HCT116 (cell line): Measurements from ENCODE around the gene EMSY. TPM values are rescaled to one million over a fixed set of nuclear protein-coding genes. Genes with fewer than 3 reads are reported as not detected.

ENCODE experiments used
- ATAC-seq: fragments of 200-7000 bp; cut with Tn5 transposase; 2 replicates; pipeline ENCODE4 v1.9.1; 2020; ENCODE audit warnings: mild to moderate bottlenecking, moderate library complexity
- BruUV-seq: library from RNA; stranded (reverse); fragments of 400-500 nt; replicated peaks from 2 replicates; lab custom pipeline; 2021; lab: Mats Ljungman, UMichigan
- CTCF ChIA-PET: fragments of 300-600 bp; sonication (Branson Sonifier 250); formaldehyde crosslinking; loops from one replicate; lab custom pipeline; 2021; ENCODE audit warnings: antibody characterized with exemption; lab: Charles Lee
- POLR2A ChIA-PET: fragments of 300-600, 350-600 bp; sonication (Branson Sonifier 250); formaldehyde crosslinking; loops from one replicate; lab custom pipeline; 2021; ENCODE audit warnings: antibody characterized with exemption; lab: Charles Lee
- RAD21 ChIA-PET, 2 experiments: fragments of 300-600 bp; sonication (Branson Sonifier 250); formaldehyde crosslinking; loops; one replicate each; lab custom pipeline; 2023; ENCODE audit warnings: low total read pairs in 2 of 2; ENCODE audit not compliant: uncharacterized antibody in 2 of 2, unreplicated experiment in 2 of 2, low non-redundant PET in 1 of 2; lab: Charles Lee
- DNase-seq: peaks from one replicate; pipeline ENCODE4 v3.0.0-alpha.2; 2010; ENCODE audit warnings: low read depth, low spot score
- H2AFZ ChIP-seq: fragments of 200-600 bp; shearing (Covaris generic), sonication (generic); 2 replicates; pipeline ENCODE4 v1.6.1; 2017; ENCODE audit warnings: low read depth, mixed run types, mixed read lengths, antibody characterized with exemption, low read length; ENCODE audit not compliant: poor library complexity, severe bottlenecking
- H3K27ac ChIP-seq: 2 replicates; pipeline ENCODE4 v1.5.1; 2012; ENCODE audit warnings: low read depth, low read length
- H3K27me3 ChIP-seq: fragments of 200-600 bp; sonication (generic); 2 replicates; pipeline ENCODE4 v1.6.1; 2016; ENCODE audit warnings: mixed run types, low read length, mixed read lengths; ENCODE audit not compliant: insufficient read depth
- H3K36me3 ChIP-seq, 2 experiments: fragments of 200-500 bp in 1 of 2; fragments of 200-600 bp in 1 of 2; sonication (Bioruptor generic) in 1 of 2; sonication (generic) in 1 of 2; 2 replicates each; pipeline versions ENCODE4 v1.5.1 to v1.6.1; 2014 to 2016; ENCODE audit warnings: low read length in 2 of 2, inconsistent platforms in 1 of 2, mixed read lengths in 1 of 2, mixed run types in 1 of 2; ENCODE audit not compliant: insufficient read depth in 2 of 2, control insufficient read depth in 1 of 2
- H3K4me1 ChIP-seq, 2 experiments: fragments of 200-600 bp in 1 of 2; sonication (generic) in 1 of 2; 2 replicates each; pipeline versions ENCODE4 v1.5.1 to v1.6.1; 2012 to 2017; ENCODE audit warnings: low read length in 2 of 2, inconsistent platforms in 1 of 2, mild to moderate bottlenecking in 1 of 2, mixed read lengths in 1 of 2, mixed run types in 1 of 2, moderate library complexity in 1 of 2; ENCODE audit not compliant: insufficient read depth in 2 of 2, control insufficient read depth in 1 of 2
- H3K4me2 ChIP-seq: fragments of 200-600 bp; sonication (generic); 2 replicates; pipeline ENCODE4 v1.6.1; 2017; ENCODE audit warnings: mixed run types, low read length, mixed read lengths
- H3K4me3 ChIP-seq, 2 experiments: fragments of 200-600 bp in 1 of 2; sonication (generic) in 1 of 2; replicated peaks in 1 of 2; 2 replicates each; pipeline ENCODE4 v1.5.1; 2011 to 2016; ENCODE audit warnings: low read length in 2 of 2, control low read depth in 1 of 2, low read depth in 1 of 2, mild to moderate bottlenecking in 1 of 2, mixed read lengths in 1 of 2, mixed run types in 1 of 2
- H3K79me2 ChIP-seq: fragments of 200-600 bp; sonication (generic); 2 replicates; pipeline ENCODE4 v1.6.1; 2017; ENCODE audit warnings: mild to moderate bottlenecking, mixed run types, low read length, moderate library complexity, mixed read lengths; ENCODE audit not compliant: insufficient read depth
- H3K9ac ChIP-seq: fragments of 200-600 bp; sonication (generic); 2 replicates; pipeline ENCODE4 v1.6.1; 2016; ENCODE audit warnings: low read length, mixed read lengths
- H3K9me2 ChIP-seq: fragments of 200-600 bp; sonication (generic), shearing (Covaris generic); 2 replicates; pipeline ENCODE4 v1.6.1; 2017; ENCODE audit warnings: mixed run types, mild to moderate bottlenecking, moderate library complexity; ENCODE audit not compliant: insufficient read depth
- H3K9me3 ChIP-seq, 2 experiments: fragments of 200-500 bp in 1 of 2; fragments of 200-600 bp in 1 of 2; sonication (Bioruptor generic) in 1 of 2; sonication (generic) in 1 of 2; 2 replicates each; pipeline ENCODE4 v1.6.1; 2014 to 2017; ENCODE audit warnings: low read length in 2 of 2, mixed read lengths in 2 of 2, inconsistent platforms in 1 of 2, low read depth in 1 of 2, mild to moderate bottlenecking in 1 of 2, mixed run types in 1 of 2, moderate library complexity in 1 of 2; ENCODE audit not compliant: control insufficient read depth in 1 of 2, insufficient read depth in 1 of 2
- H4K20me1 ChIP-seq: fragments of 200-600 bp; sonication (generic), shearing (Covaris generic); 2 replicates; pipeline ENCODE4 v1.6.1; 2017; ENCODE audit warnings: mixed run types, mild to moderate bottlenecking, moderate library complexity; ENCODE audit not compliant: insufficient read depth
- CBX3 ChIP-seq: IDR thresholded peaks from 2 replicates; pipeline ENCODE4 v1.6.1; 2012; ENCODE audit warnings: low read depth
- CEBPB ChIP-seq: IDR thresholded peaks from 2 replicates; pipeline ENCODE4 v1.6.1; 2012; ENCODE audit warnings: low read depth
- EGR1 ChIP-seq: IDR thresholded peaks from 2 replicates; pipeline ENCODE4 v1.6.1; 2012; ENCODE audit warnings: low read depth
- ELF1 ChIP-seq: IDR thresholded peaks from 2 replicates; pipeline ENCODE4 v1.6.1; 2012; ENCODE audit warnings: low read depth, borderline replicate concordance
- FOSL1 ChIP-seq: IDR thresholded peaks from 2 replicates; pipeline ENCODE4 v1.6.1; 2012; ENCODE audit warnings: low read depth
- JUND ChIP-seq: IDR thresholded peaks from 2 replicates; pipeline ENCODE4 v1.6.1; 2012
- MAX ChIP-seq: IDR thresholded peaks from 2 replicates; pipeline ENCODE4 v1.6.1; 2012
- POLR2A ChIP-seq: IDR thresholded peaks from 2 replicates; pipeline ENCODE4 v1.7.0; 2011; ENCODE audit warnings: borderline replicate concordance; ENCODE audit not compliant: insufficient read depth, insufficient read length; ENCODE audit errors: extremely low read depth
- POLR2AphosphoS5 ChIP-seq: IDR thresholded peaks from 2 replicates; pipeline ENCODE4 v1.6.1; 2011; ENCODE audit warnings: mild to moderate bottlenecking, low read depth, low read length, moderate library complexity
- RAD21 ChIP-seq: IDR thresholded peaks from 2 replicates; pipeline ENCODE4 v1.6.1; 2012; ENCODE audit warnings: low read depth, mild to moderate bottlenecking
- SIN3A ChIP-seq: IDR thresholded peaks from 2 replicates; pipeline ENCODE4 v1.6.1; 2012; ENCODE audit warnings: low read depth
- SP1 ChIP-seq: IDR thresholded peaks from 2 replicates; pipeline ENCODE4 v1.6.1; 2012; ENCODE audit warnings: low read depth
- TCF7L2 ChIP-seq: IDR thresholded peaks from 2 replicates; pipeline ENCODE4 v1.7.0; 2011; ENCODE audit warnings: borderline replicate concordance, inconsistent platforms; ENCODE audit not compliant: insufficient read depth, insufficient read length; ENCODE audit errors: extremely low read depth
- ZBTB33 ChIP-seq: IDR thresholded peaks from 2 replicates; pipeline ENCODE4 v1.6.1; 2011; ENCODE audit warnings: mild to moderate bottlenecking, low read length, moderate library complexity; ENCODE audit not compliant: insufficient replicate concordance; ENCODE audit errors: extremely low read depth
- ZFX ChIP-seq: fragments of 450-650 bp; IDR thresholded peaks from 2 replicates; pipeline ENCODE4 v1.6.1; 2017
- ZNF274 ChIP-seq: fragments of 200-500 bp; sonication (Bioruptor generic); IDR thresholded peaks from 2 replicates; pipeline ENCODE4 v1.6.1; 2014; ENCODE audit warnings: mild to moderate bottlenecking, low read depth, low read length, inconsistent platforms
- intact Hi-C: fragments of 100-400 bp; cut with micrococcal nuclease; formaldehyde crosslinking; loops from 2 replicates; pipeline ENCODE4 v1.10.0; 2022
- total RNA-seq: library from RNA; stranded (reverse); gene quantifications from one replicate; pipeline ENCODE4 v1.2.1, GENCODE V29; 2021; ENCODE audit not compliant: unreplicated experiment
- TF ChIP-seq, protein P1 (sequence below): IDR thresholded peaks from 2 replicates; pipeline ENCODE4 v1.6.1; 2012; ENCODE audit warnings: low read depth
- TF ChIP-seq, protein P2 (sequence below): IDR thresholded peaks from 2 replicates; pipeline ENCODE4 v1.6.1; 2012

EMSY gene
- total RNA-seq, 1 experiment from 2014 or later = 22.7 TPM

GRCh38 chr11:76559346-76559745, 114.5 kb downstream of the EMSY start:
- CTCF ChIA-PET = no interaction called here
- H4K20me1 ChIP-seq = no peaks in the 10 kb centered on the region
- no peak for ATAC-seq

More at GRCh38 chr11:76559346-76559745, 114.5 kb downstream of the EMSY start:
- ChIA-PET POLR2A (no interaction called here), RAD21 (no interaction called here)
- Histone ChIP-seq H3K27me3 (no peaks in the 10 kb centered on the region), H3K36me3 (no peaks in the 10 kb centered on the region), H3K27ac (no peak overlapping the region), H3K4me3 (no peak overlapping the region), H3K79me2 (no peaks in the 10 kb centered on the region), H3K4me1 (peaks cover 9 to 16% of the 10 kb centered on the region in 2 experiments), H3K9me2 (no peaks in the 10 kb centered on the region), H2AFZ (no peak overlapping the region), H3K9me3 (no peaks in the 10 kb centered on the region), H3K9ac (no peak overlapping the region), H3K4me2 (no peak overlapping the region)
- intact Hi-C loops = no loop called here
- no peak for DNase-seq
- BruUV-seq = no TSS peak
- TF ChIP-seq ZFX (no peak), ZNF274 (no peak), FOSL1 (no peak), POLR2AphosphoS5 (no peak), POLR2A (no peak), ELF1 (no peak), CBX3 (no peak), EGR1 (no peak), TCF7L2 (no peak), JUND (no peak), MAX (no peak), CEBPB (no peak), ZBTB33 (no peak), SIN3A (no peak), SP1 (no peak), RAD21 (no peak)
- TF ChIP-seq, protein P1, sequence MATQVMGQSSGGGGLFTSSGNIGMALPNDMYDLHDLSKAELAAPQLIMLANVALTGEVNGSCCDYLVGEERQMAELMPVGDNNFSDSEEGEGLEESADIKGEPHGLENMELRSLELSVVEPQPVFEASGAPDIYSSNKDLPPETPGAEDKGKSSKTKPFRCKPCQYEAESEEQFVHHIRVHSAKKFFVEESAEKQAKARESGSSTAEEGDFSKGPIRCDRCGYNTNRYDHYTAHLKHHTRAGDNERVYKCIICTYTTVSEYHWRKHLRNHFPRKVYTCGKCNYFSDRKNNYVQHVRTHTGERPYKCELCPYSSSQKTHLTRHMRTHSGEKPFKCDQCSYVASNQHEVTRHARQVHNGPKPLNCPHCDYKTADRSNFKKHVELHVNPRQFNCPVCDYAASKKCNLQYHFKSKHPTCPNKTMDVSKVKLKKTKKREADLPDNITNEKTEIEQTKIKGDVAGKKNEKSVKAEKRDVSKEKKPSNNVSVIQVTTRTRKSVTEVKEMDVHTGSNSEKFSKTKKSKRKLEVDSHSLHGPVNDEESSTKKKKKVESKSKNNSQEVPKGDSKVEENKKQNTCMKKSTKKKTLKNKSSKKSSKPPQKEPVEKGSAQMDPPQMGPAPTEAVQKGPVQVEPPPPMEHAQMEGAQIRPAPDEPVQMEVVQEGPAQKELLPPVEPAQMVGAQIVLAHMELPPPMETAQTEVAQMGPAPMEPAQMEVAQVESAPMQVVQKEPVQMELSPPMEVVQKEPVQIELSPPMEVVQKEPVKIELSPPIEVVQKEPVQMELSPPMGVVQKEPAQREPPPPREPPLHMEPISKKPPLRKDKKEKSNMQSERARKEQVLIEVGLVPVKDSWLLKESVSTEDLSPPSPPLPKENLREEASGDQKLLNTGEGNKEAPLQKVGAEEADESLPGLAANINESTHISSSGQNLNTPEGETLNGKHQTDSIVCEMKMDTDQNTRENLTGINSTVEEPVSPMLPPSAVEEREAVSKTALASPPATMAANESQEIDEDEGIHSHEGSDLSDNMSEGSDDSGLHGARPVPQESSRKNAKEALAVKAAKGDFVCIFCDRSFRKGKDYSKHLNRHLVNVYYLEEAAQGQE = no peak
- TF ChIP-seq, protein P2, sequence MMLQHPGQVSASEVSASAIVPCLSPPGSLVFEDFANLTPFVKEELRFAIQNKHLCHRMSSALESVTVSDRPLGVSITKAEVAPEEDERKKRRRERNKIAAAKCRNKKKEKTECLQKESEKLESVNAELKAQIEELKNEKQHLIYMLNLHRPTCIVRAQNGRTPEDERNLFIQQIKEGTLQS = no peak
